Measurements from ENCODE around the gene PRKD2.

PRKD2 gene

GRCh38 chr19:46726551-46726950 lies 9.6 kb upstream of the PRKD2 start:
- no peak for DNase-seq (ENCODE audit: low read depth, low spot score)
- no peak overlapping the region for H3K27ac ChIP-seq

- no peak overlapping the region for H3K27ac ChIP-seq
- no peak for DNase-seq (ENCODE audit: low read depth, low spot score)
Measured at GRCh38 chr19:46725859-46726393, 9.0 kb upstream of the PRKD2 start.

- no peak for DNase-seq (ENCODE audit: low read depth, low spot score)
- H3K27ac ChIP-seq: no peak overlapping the region
Measured at GRCh38 chr19:46725036-46725820, 8.3 kb upstream of the PRKD2 start.

GRCh38 chr19:46724468-46724867 lies 7.6 kb upstream of the PRKD2 start:
- H3K27ac ChIP-seq: no peak overlapping the region
- no peak for DNase-seq (ENCODE audit: low read depth, low spot score)

GRCh38 chr19:46723471-46723870 lies 6.6 kb upstream of the PRKD2 start:
- DNase-seq (ENCODE audit: low read depth, low spot score): no peak
- no peak overlapping the region for H3K27ac ChIP-seq

DNA sequence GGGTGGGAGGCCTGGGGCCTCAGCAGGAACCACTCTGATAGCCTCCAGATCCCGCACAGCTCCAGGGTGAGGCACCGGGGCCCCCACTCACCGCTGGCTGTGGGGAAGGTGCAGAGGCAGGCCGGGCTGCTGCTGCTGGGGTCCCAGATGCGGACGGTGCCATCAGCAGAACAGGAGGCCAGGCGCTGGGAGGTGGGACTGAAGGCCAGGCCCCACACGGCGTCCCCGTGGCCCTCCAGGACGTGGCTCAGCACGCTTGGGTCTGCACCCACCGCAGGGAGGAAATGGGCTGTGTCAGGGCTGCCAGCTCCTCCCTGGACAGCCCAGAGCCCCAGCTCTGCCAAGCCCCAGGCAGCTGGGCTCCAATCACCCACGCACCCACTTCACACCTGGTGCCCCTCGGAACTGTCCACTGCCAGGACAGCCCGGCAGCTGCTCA lies 6.1 kb upstream of the PRKD2 start:
- H3K27ac ChIP-seq: no peak overlapping the region
- DNase-seq (ENCODE audit: low read depth, low spot score): no peak

GRCh38 chr19:46722421-46723022 lies 5.6 kb upstream of the PRKD2 start:
- H3K27ac ChIP-seq: no peak overlapping the region
- DNase-seq (ENCODE audit: low read depth, low spot score): no peak

DNA sequence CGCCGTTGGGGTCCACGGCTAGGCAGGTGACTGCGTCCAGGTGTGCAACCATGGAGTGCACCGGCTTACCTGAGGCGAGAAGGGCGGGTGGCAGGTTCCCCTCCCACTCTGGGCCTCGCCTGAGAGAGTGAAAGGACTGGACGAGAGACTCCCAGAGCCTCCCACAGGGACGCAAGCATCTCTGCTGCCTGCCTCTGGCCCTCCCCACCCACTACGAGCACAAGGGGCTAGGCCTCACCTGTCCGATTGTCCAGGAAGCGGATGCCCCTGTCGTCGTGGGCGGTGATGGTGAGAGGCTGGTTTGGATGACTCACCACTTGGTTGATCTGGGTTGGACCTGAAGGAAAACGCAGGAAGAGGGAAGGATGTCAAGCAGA lies 5.1 kb upstream of the PRKD2 start:
- no peak overlapping the region for H3K27ac ChIP-seq
- DNase-seq (ENCODE audit: low read depth, low spot score): no peak

DNA sequence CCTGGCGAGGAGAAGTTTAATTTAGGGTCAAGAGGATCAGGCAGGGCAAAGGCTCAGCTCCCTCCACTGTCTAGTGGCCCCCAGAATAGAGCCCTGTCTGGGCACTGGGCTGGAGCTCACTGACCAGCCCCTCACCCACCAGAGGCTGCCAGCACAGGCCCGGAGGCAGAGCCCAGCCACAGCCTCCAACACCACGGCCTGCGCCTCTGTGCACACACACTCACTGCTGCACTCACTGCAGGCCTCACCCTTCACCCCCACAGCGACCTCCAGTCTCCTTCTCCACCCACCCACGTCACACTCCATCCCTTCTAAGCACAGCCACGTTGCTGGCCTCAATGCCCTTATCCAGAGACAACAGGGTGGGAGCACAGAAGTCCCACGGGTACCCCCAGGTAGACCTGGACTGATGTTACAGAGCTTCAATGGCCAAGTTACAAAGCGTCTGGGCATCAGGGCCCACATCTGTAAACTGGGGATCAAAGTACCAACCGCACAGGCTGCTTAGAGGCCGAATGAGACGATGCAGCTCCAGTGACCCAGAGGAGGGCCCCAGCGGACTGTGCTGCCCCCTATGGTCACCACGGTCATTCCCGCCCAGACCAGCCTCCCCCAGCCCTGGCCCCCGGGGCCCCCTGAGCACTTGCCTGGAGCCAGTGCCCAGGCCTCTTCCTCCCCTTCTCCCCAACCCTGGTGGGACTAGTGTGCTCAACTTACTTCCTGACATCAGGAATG lies 4.5 kb upstream of the PRKD2 start:
- no peak for DNase-seq (ENCODE audit: low read depth, low spot score)
- no peak overlapping the region for H3K27ac ChIP-seq

DNA sequence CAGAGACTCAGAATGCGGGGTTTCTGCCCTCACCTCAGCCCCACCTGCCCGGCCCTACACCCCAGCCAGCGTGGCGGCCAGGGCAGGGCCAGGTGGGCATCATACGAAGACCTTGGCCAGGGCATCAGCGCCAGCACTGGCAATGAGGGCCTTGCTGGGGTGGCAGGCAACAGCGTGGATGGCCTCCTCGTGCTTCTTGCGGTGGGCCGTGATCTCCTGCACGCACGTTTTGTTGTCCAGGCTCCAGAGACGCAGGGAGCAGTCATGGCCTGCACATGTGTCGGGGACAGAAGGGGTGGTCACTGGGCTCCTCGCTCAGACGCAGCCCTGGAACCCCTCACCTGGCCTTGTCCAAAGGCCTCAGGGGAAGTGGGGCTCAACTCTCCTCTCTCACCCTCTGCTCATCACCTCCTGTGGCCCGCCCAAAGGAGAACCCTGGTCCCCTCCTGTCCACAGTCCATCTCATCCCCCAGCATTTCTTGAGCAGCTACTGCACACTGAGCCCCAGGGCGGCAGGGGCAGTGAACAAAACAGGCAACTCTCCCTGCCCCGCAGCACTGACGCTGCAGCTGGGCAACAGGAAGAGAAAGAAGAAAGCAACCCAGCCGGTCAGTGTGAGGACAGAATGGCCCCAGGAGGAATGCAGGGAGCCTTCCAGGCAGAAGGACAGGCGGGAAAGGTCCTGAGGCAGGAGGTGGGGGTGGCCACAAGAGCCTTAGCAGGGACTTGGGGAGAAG lies 3.8 kb upstream of the PRKD2 start:
- no peak for DNase-seq (ENCODE audit: low read depth, low spot score)
- H3K27ac ChIP-seq: no peak overlapping the region

DNA sequence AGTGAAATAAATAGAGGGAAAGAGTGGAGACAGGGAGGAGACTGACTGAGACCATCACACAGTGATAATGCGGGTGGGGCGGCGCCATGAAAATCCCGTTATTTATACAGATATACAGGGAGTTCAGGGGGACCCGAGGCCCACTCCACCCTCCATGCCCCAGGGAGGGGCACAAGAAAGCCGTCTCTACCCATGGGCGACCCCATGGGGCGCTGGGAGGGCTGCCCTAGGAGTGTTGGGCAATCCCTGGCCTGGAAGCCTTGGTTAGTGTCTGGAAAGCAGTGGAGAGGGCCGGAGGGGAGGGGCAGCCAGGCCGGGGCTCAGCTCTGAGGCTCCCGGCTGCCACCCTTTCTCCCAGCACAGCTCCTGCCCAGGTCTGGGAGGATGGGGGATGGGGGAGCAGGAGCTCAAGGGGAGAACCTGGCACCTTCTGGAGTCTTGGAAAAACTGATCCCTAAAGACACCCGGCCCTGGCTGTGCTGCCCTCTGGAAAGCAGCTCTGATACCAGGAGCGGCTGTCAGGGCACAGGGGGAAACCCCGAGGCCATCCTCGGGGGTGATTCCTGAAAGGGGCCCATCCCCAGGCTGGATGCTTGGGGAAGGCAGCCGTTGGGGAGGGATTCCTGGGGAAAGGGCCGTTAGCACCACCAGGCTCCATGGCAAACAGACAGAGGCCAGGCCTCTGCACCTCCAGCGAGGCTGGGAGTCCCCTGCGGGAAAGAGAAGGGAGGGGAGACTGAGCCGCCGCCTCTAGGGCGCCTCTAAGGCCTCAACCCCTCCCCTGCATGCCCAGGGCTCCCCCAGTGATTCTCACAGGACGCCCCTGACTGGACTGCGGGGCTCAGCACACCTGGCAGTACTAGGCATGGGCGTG lies 3.0 kb upstream of the PRKD2 start:
- DNase-seq (ENCODE audit: low read depth, low spot score): no peak
- no peak overlapping the region for H3K27ac ChIP-seq

GRCh38 chr19:46718934-46719622 lies 2.2 kb upstream of the PRKD2 start:
- no peak overlapping the region for H3K27ac ChIP-seq
- no peak for DNase-seq (ENCODE audit: low read depth, low spot score)

DNA sequence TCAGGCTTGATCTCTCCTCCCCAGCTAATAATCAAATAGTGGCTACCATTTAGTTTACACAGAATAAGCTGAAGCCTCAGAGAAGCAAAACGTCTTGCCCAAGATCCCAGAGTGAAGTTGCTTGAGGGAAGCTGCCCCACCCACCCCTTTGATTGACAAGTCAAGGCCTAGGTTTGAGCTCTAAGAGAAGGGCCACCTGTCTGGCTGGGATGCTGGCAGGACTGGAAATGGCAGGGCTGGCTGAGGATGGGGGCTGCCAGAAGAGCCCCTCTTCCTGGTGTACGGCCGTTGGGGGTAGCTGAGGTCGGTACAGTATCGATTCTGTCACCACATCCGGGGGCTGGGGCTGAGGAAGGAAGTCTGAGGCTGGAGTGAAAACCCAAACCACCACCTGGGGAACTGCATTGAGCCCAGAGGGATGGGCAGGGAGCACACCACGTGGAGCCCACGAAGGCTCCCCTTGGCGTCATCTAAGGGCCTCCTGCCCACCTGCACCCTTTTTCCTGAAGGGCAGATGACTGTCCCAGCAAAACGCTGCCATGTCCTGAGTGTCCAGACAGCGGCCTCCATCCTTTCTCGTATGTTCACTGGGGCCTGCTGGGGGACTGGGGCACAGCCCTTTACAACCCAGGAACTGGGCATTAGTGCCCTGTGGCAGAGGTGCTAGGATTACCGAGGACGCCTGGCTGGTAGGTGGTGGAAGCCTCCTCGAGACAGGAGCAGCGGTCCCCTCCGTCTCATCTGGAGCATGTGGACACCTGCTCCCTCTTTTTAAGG lies 1.4 kb upstream of the PRKD2 start:
- DNase-seq (ENCODE audit: low read depth, low spot score): no peak
- peak overlapping the region; percentile 88 for H3K27ac ChIP-seq

DNA sequence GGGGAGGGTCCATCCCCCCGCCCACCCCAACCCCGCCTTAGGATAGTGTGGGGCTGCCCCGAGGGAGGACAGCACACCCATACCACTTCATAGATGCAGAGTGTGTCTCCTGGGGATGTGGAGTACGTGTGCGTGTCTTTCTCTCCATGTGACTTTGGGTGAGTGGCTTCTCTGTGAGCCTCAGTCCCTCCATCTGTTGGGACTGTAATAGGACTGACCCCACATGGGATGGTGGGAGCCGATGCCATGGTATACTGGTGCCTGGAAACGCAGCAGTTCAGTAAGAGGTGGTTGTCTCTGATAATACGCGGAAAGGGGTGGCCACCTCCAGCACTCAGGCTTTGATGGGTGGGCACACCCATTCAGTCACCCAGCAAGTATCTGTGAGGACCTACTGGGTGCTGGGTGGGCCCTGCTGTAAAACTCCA lies 816 bp upstream of the PRKD2 start:
- H3K27ac ChIP-seq: peak overlapping the region; percentile 88
- no peak for DNase-seq (ENCODE audit: low read depth, low spot score)

DNA sequence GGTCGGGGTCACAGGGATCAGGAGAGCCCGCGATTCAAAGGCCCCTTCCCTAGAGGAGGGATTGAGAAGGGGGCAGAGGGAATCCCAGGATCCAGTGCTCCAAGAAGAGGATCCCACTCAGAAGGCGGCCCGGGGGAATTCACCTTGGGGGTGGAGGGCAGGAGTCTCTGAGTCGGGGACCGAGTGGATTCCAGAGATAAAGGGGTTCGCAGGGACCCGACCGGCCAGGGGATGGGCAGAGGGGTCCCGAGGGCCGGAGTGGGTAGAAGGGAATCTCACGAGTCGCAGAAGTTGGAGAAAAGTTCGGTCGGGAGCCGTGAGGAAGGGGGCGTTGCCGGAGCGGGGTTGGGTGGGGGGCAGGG lies 261 bp downstream of the PRKD2 start:
- DNase-seq (ENCODE audit: low read depth, low spot score): no peak
- peak overlapping the region; percentile 88 for H3K27ac ChIP-seq

GRCh38 chr19:46715975-46716671 lies 791 bp downstream of the PRKD2 start:
- peak overlapping the region; percentile 88 for H3K27ac ChIP-seq
- no peak for DNase-seq (ENCODE audit: low read depth, low spot score)

DNA sequence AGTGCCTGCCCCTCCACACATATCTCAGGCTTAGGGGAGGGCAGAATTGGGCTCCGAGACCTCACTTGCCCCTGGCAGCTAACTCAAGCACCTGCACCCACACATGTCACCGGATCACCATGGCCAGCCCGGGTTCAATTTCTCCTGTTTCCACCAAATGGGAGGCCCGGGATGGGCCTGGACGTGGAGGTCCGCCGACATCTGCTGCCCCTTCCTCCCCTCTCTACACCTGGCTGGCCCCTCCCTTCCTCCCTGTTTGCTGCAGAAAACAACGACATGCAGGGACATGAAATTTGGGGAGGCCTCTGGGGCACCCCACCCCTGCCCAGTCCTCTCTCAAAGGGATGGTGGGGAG lies 1.3 kb downstream of the PRKD2 start:
- no peak for DNase-seq (ENCODE audit: low read depth, low spot score)
- peak overlapping the region; percentile 88 for H3K27ac ChIP-seq
